HCT116 (cell line): ENCODE results near the gene SLC12A8. TPM values are rescaled to one million over a fixed set of nuclear protein-coding genes. Genes with fewer than 3 reads are reported as not detected.

Experiments used
- ATAC-seq: fragments of 200-7000 bp; cut with Tn5 transposase; 2 replicates; pipeline ENCODE4 v1.9.1; 2020; ENCODE audit warnings: mild to moderate bottlenecking, moderate library complexity
- BruUV-seq: library from RNA; stranded (reverse); fragments of 400-500 nt; replicated peaks from 2 replicates; lab custom pipeline; 2021; lab: Mats Ljungman, UMichigan
- CTCF ChIA-PET: fragments of 300-600 bp; sonication (Branson Sonifier 250); formaldehyde crosslinking; loops from one replicate; lab custom pipeline; 2021; ENCODE audit warnings: antibody characterized with exemption; lab: Charles Lee
- POLR2A ChIA-PET: fragments of 300-600, 350-600 bp; sonication (Branson Sonifier 250); formaldehyde crosslinking; loops from one replicate; lab custom pipeline; 2021; ENCODE audit warnings: antibody characterized with exemption; lab: Charles Lee
- RAD21 ChIA-PET, 2 experiments: fragments of 300-600 bp; sonication (Branson Sonifier 250); formaldehyde crosslinking; loops; one replicate each; lab custom pipeline; 2023; ENCODE audit warnings: low total read pairs in 2 of 2; ENCODE audit not compliant: uncharacterized antibody in 2 of 2, unreplicated experiment in 2 of 2, low non-redundant PET in 1 of 2; lab: Charles Lee
- DNase-seq: peaks from one replicate; pipeline ENCODE4 v3.0.0-alpha.2; 2010; ENCODE audit warnings: low read depth, low spot score
- H2AFZ ChIP-seq: fragments of 200-600 bp; shearing (Covaris generic), sonication (generic); 2 replicates; pipeline ENCODE4 v1.6.1; 2017; ENCODE audit warnings: low read depth, mixed run types, mixed read lengths, antibody characterized with exemption, low read length; ENCODE audit not compliant: poor library complexity, severe bottlenecking
- H3K27ac ChIP-seq: 2 replicates; pipeline ENCODE4 v1.5.1; 2012; ENCODE audit warnings: low read depth, low read length
- H3K27me3 ChIP-seq: fragments of 200-600 bp; sonication (generic); 2 replicates; pipeline ENCODE4 v1.6.1; 2016; ENCODE audit warnings: mixed run types, low read length, mixed read lengths; ENCODE audit not compliant: insufficient read depth
- H3K36me3 ChIP-seq, 2 experiments: fragments of 200-500 bp in 1 of 2; fragments of 200-600 bp in 1 of 2; sonication (Bioruptor generic) in 1 of 2; sonication (generic) in 1 of 2; 2 replicates each; pipeline versions ENCODE4 v1.5.1 to v1.6.1; 2014 to 2016; ENCODE audit warnings: low read length in 2 of 2, inconsistent platforms in 1 of 2, mixed read lengths in 1 of 2, mixed run types in 1 of 2; ENCODE audit not compliant: insufficient read depth in 2 of 2, control insufficient read depth in 1 of 2
- H3K4me1 ChIP-seq, 2 experiments: fragments of 200-600 bp in 1 of 2; sonication (generic) in 1 of 2; 2 replicates each; pipeline versions ENCODE4 v1.5.1 to v1.6.1; 2012 to 2017; ENCODE audit warnings: low read length in 2 of 2, inconsistent platforms in 1 of 2, mild to moderate bottlenecking in 1 of 2, mixed read lengths in 1 of 2, mixed run types in 1 of 2, moderate library complexity in 1 of 2; ENCODE audit not compliant: insufficient read depth in 2 of 2, control insufficient read depth in 1 of 2
- H3K4me2 ChIP-seq: fragments of 200-600 bp; sonication (generic); 2 replicates; pipeline ENCODE4 v1.6.1; 2017; ENCODE audit warnings: mixed run types, low read length, mixed read lengths
- H3K4me3 ChIP-seq, 2 experiments: fragments of 200-600 bp in 1 of 2; sonication (generic) in 1 of 2; replicated peaks in 1 of 2; 2 replicates each; pipeline ENCODE4 v1.5.1; 2011 to 2016; ENCODE audit warnings: low read length in 2 of 2, control low read depth in 1 of 2, low read depth in 1 of 2, mild to moderate bottlenecking in 1 of 2, mixed read lengths in 1 of 2, mixed run types in 1 of 2
- H3K79me2 ChIP-seq: fragments of 200-600 bp; sonication (generic); 2 replicates; pipeline ENCODE4 v1.6.1; 2017; ENCODE audit warnings: mild to moderate bottlenecking, mixed run types, low read length, moderate library complexity, mixed read lengths; ENCODE audit not compliant: insufficient read depth
- H3K9ac ChIP-seq: fragments of 200-600 bp; sonication (generic); 2 replicates; pipeline ENCODE4 v1.6.1; 2016; ENCODE audit warnings: low read length, mixed read lengths
- H3K9me2 ChIP-seq: fragments of 200-600 bp; sonication (generic), shearing (Covaris generic); 2 replicates; pipeline ENCODE4 v1.6.1; 2017; ENCODE audit warnings: mixed run types, mild to moderate bottlenecking, moderate library complexity; ENCODE audit not compliant: insufficient read depth
- H3K9me3 ChIP-seq, 2 experiments: fragments of 200-500 bp in 1 of 2; fragments of 200-600 bp in 1 of 2; sonication (Bioruptor generic) in 1 of 2; sonication (generic) in 1 of 2; 2 replicates each; pipeline ENCODE4 v1.6.1; 2014 to 2017; ENCODE audit warnings: low read length in 2 of 2, mixed read lengths in 2 of 2, inconsistent platforms in 1 of 2, low read depth in 1 of 2, mild to moderate bottlenecking in 1 of 2, mixed run types in 1 of 2, moderate library complexity in 1 of 2; ENCODE audit not compliant: control insufficient read depth in 1 of 2, insufficient read depth in 1 of 2
- H4K20me1 ChIP-seq: fragments of 200-600 bp; sonication (generic), shearing (Covaris generic); 2 replicates; pipeline ENCODE4 v1.6.1; 2017; ENCODE audit warnings: mixed run types, mild to moderate bottlenecking, moderate library complexity; ENCODE audit not compliant: insufficient read depth
- CBX3 ChIP-seq: IDR thresholded peaks from 2 replicates; pipeline ENCODE4 v1.6.1; 2012; ENCODE audit warnings: low read depth
- CEBPB ChIP-seq: IDR thresholded peaks from 2 replicates; pipeline ENCODE4 v1.6.1; 2012; ENCODE audit warnings: low read depth
- EZH2phosphoT487 ChIP-seq: fragments of 200-600 bp; IDR thresholded peaks from 2 replicates; pipeline ENCODE4 v1.6.1; 2018; ENCODE audit warnings: antibody characterized with exemption, borderline replicate concordance
- JUND ChIP-seq: IDR thresholded peaks from 2 replicates; pipeline ENCODE4 v1.6.1; 2012
- POLR2A ChIP-seq: IDR thresholded peaks from 2 replicates; pipeline ENCODE4 v1.7.0; 2011; ENCODE audit warnings: borderline replicate concordance; ENCODE audit not compliant: insufficient read depth, insufficient read length; ENCODE audit errors: extremely low read depth
- POLR2AphosphoS5 ChIP-seq: IDR thresholded peaks from 2 replicates; pipeline ENCODE4 v1.6.1; 2011; ENCODE audit warnings: mild to moderate bottlenecking, low read depth, low read length, moderate library complexity
- SP1 ChIP-seq: IDR thresholded peaks from 2 replicates; pipeline ENCODE4 v1.6.1; 2012; ENCODE audit warnings: low read depth
- SRF ChIP-seq: IDR thresholded peaks from 2 replicates; pipeline ENCODE4 v1.6.1; 2012; ENCODE audit warnings: low read depth
- ZFX ChIP-seq: fragments of 450-650 bp; IDR thresholded peaks from 2 replicates; pipeline ENCODE4 v1.6.1; 2017
- intact Hi-C: fragments of 100-400 bp; cut with micrococcal nuclease; formaldehyde crosslinking; loops from 2 replicates; pipeline ENCODE4 v1.10.0; 2022
- total RNA-seq: library from RNA; stranded (reverse); gene quantifications from one replicate; pipeline ENCODE4 v1.2.1, GENCODE V29; 2021; ENCODE audit not compliant: unreplicated experiment
- TF ChIP-seq, protein P1 (sequence below): IDR thresholded peaks from 2 replicates; pipeline ENCODE4 v1.6.1; 2011; ENCODE audit warnings: mild to moderate bottlenecking, low read length, moderate library complexity; ENCODE audit not compliant: insufficient replicate concordance; ENCODE audit errors: extremely low read depth
- TF ChIP-seq, protein P2 (sequence below), 3 experiments: fragments of 200-600 bp in 1 of 3; sonication (generic) in 1 of 3; IDR thresholded peaks in 2 of 3; conservative IDR thresholded peaks in 1 of 3; 2 replicates each; pipeline ENCODE4 v1.5.1; 2012 to 2017; ENCODE audit warnings: low read depth in 2 of 3, low read length in 2 of 3, antibody characterized with exemption in 1 of 3, borderline replicate concordance in 1 of 3, control low read depth in 1 of 3, mild to moderate bottlenecking in 1 of 3, mixed read lengths in 1 of 3, mixed run types in 1 of 3, moderate library complexity in 1 of 3; ENCODE audit not compliant: insufficient read depth in 1 of 3

The SLC12A8 gene
- total RNA-seq, 1 experiment from 2014 or later, result 19.9 TPM

DNA sequence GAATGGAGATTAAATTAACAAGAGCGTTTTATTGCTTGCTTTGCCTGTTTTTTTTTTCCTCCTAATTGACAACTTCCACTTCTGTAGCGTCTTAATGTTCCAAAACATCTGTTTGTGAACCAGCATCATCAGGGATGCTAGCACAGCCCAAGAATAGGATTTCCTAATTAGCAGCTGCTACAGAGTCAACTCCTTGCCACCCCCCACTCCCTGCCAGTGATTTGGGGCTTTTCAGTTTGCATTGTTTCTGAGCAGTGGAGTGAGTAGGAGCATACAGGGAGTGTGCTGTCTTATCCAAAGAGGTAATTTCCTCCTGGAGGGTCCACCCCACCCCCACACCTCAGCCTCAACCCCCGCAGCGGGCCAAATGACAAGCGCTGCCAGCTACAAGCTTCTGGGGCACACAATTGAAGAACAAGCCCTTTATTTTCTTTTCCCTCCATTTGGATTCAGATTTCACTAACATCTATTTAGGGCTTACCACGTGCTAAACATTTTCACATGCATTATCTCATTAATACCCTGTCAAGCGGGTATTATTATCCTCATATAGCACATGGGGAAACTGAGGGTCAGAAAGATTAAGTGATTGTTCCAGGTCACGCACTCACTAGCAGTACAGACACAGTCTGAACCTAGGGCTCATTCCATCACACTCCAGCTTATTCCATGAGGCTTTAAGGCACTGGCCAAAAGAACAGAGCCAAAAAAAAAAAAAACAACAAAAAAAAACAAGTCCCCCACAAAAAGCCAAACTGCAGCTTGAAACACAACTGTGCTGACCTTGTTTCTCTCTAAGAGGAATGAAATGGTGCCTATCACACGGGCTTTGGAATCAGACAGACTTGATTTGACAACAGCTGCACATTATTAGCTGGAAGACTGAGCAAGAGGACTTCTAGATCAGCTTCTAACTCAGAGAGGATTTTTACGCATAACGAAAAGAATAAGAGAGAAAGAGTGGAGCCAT lies 173.1 kb downstream of the SLC12A8 start:
- ChIA-PET RAD21 (no interaction called here), CTCF (no interaction called here)
- no peaks in the 10 kb centered on the region for H3K9me2 ChIP-seq
- no peak overlapping the region for H3K27ac ChIP-seq
- H3K4me1 ChIP-seq, result no peaks in the 10 kb centered on the region
- H3K79me2 ChIP-seq, result no peaks in the 10 kb centered on the region
- no peak overlapping the region for H2AFZ ChIP-seq
- TF ChIP-seq CEBPB, result no peak
- no peak for TF ChIP-seq POLR2A
- no peak for TF ChIP-seq CBX3
- TF ChIP-seq SRF, result no peak
- TF ChIP-seq, all 23 proteins: peak for 0
- intact Hi-C loops, result no loop called here
- Histone ChIP-seq H3K9ac (no peak overlapping the region), H3K4me3 (no peak overlapping the region), H3K36me3 (no peaks in the 10 kb centered on the region), H4K20me1 (no peaks in the 10 kb centered on the region), H3K4me2 (no peak overlapping the region), H3K27me3 (no peaks in the 10 kb centered on the region), H3K9me3 (peaks cover 0 to 10% of the 10 kb centered on the region in 2 experiments; a peak in 2 of 4 replicates)
- POLR2A ChIA-PET, result no interaction called here
- no peak for ATAC-seq
- no peak for DNase-seq
- BruUV-seq, result no TSS peak

DNA sequence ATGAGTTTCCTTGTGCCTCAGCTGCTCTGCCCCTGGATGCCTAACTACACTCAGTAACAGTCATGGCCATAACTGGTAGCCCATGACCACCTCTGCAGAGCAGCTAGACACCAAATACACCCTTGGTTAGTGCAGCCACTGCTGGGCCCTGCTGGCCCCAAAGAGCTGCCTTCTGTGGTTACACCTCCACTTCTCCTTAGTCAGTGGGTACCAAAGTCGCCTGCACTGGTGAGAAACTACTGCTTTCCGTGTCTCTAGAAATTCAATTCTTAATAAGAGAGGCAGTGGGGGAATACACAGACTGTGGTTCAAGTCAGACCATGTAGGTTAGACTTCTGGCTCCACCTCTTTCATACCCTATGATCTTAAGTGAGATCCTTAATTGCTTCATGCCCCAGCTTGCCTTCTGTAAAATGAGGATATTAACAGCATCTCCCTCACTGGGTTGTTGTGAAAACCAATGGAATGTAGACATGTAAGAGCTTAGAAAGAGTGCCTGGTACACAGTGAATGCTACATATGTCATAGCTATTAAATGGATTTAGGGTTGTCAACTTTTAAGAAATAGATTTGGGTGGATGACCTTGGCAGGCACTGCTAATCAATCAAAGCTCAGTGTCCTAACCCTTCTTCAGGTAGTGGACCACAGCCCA lies 174.9 kb downstream of the SLC12A8 start:
- Histone ChIP-seq H3K9ac (no peak overlapping the region), H3K4me1 (no peaks in the 10 kb centered on the region), H3K36me3 (no peaks in the 10 kb centered on the region), H3K9me3 (peaks cover 0 to 10% of the 10 kb centered on the region in 2 experiments; a peak in 2 of 4 replicates), H3K4me2 (no peak overlapping the region), H2AFZ (no peak overlapping the region), H3K4me3 (no peak overlapping the region), H3K9me2 (no peaks in the 10 kb centered on the region), H3K27me3 (no peaks in the 10 kb centered on the region), H3K79me2 (no peaks in the 10 kb centered on the region), H3K27ac (no peak overlapping the region), H4K20me1 (no peaks in the 10 kb centered on the region)
- no peak for DNase-seq
- ATAC-seq, result no peak
- POLR2A ChIA-PET, result no interaction called here
- CTCF ChIA-PET, result no interaction called here
- RAD21 ChIA-PET, result no interaction called here
- intact Hi-C loops, result no loop called here
- no TSS peak for BruUV-seq
- TF ChIP-seq EZH2phosphoT487 (no peak), POLR2AphosphoS5 (no peak), ZFX (no peak), POLR2A (no peak), JUND (no peak), SP1 (no peak)
- TF ChIP-seq, protein P1, sequence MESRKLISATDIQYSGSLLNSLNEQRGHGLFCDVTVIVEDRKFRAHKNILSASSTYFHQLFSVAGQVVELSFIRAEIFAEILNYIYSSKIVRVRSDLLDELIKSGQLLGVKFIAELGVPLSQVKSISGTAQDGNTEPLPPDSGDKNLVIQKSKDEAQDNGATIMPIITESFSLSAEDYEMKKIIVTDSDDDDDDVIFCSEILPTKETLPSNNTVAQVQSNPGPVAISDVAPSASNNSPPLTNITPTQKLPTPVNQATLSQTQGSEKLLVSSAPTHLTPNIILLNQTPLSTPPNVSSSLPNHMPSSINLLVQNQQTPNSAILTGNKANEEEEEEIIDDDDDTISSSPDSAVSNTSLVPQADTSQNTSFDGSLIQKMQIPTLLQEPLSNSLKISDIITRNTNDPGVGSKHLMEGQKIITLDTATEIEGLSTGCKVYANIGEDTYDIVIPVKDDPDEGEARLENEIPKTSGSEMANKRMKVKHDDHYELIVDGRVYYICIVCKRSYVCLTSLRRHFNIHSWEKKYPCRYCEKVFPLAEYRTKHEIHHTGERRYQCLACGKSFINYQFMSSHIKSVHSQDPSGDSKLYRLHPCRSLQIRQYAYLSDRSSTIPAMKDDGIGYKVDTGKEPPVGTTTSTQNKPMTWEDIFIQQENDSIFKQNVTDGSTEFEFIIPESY, result no peak
- TF ChIP-seq, protein P2, sequence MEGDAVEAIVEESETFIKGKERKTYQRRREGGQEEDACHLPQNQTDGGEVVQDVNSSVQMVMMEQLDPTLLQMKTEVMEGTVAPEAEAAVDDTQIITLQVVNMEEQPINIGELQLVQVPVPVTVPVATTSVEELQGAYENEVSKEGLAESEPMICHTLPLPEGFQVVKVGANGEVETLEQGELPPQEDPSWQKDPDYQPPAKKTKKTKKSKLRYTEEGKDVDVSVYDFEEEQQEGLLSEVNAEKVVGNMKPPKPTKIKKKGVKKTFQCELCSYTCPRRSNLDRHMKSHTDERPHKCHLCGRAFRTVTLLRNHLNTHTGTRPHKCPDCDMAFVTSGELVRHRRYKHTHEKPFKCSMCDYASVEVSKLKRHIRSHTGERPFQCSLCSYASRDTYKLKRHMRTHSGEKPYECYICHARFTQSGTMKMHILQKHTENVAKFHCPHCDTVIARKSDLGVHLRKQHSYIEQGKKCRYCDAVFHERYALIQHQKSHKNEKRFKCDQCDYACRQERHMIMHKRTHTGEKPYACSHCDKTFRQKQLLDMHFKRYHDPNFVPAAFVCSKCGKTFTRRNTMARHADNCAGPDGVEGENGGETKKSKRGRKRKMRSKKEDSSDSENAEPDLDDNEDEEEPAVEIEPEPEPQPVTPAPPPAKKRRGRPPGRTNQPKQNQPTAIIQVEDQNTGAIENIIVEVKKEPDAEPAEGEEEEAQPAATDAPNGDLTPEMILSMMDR (IDR thresholded peaks at IDR 0.05 in 2 of 3, conservative IDR thresholded peaks at IDR 0.05 in 1 of 3; ENCODE audit: borderline replicate concordance in 1 of 3, insufficient read depth in 1 of 3, low read depth in 2 of 3, low read length in 2 of 3), result no peak
